ENCODE measurements around the gene FMN1.

The FMN1 gene

DNA sequence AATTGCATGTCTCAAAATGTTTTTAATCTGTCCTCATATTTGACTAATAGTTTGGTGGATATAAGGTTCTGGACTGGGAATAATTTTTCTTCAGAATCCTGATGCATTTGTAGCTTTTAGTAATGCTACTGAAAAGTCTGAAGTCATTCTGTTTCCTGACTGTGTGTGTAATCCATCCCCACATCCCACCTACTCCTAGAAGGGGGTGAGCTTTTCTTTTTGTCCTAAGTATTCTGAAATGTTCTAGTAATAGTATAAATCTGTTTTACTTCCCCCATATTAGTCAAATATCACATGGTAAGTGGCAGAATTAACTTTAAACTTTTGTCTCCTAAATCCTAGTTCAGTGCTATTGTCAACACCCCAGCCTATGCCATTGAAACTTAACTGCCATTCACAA lies 313.9 kb downstream of the FMN1 start:
- TF ChIP-seq, protein P1, sequence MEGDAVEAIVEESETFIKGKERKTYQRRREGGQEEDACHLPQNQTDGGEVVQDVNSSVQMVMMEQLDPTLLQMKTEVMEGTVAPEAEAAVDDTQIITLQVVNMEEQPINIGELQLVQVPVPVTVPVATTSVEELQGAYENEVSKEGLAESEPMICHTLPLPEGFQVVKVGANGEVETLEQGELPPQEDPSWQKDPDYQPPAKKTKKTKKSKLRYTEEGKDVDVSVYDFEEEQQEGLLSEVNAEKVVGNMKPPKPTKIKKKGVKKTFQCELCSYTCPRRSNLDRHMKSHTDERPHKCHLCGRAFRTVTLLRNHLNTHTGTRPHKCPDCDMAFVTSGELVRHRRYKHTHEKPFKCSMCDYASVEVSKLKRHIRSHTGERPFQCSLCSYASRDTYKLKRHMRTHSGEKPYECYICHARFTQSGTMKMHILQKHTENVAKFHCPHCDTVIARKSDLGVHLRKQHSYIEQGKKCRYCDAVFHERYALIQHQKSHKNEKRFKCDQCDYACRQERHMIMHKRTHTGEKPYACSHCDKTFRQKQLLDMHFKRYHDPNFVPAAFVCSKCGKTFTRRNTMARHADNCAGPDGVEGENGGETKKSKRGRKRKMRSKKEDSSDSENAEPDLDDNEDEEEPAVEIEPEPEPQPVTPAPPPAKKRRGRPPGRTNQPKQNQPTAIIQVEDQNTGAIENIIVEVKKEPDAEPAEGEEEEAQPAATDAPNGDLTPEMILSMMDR (IDR thresholded peaks at IDR 0.05), result no peak

DNA sequence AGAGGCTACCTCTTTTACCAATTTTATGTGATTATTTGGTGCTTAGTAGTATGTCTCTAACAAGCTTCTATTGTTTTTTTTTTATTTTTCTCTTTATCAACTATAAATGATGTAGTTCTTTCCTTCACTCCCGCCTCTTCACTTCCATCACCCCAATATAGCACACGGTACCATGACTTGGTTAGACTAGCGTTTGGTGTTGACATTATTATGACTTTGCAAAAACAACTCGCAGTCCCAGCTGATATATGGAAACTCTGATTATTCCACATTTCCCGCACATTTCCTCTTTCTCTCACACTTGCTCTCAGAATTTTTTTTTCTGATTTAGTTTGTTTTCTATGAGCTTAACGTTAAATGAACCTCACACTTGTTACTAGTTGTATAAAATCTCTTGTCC lies 314.5 kb downstream of the FMN1 start:
- TF ChIP-seq, protein P1 (IDR thresholded peaks at IDR 0.05), result no peak

DNA sequence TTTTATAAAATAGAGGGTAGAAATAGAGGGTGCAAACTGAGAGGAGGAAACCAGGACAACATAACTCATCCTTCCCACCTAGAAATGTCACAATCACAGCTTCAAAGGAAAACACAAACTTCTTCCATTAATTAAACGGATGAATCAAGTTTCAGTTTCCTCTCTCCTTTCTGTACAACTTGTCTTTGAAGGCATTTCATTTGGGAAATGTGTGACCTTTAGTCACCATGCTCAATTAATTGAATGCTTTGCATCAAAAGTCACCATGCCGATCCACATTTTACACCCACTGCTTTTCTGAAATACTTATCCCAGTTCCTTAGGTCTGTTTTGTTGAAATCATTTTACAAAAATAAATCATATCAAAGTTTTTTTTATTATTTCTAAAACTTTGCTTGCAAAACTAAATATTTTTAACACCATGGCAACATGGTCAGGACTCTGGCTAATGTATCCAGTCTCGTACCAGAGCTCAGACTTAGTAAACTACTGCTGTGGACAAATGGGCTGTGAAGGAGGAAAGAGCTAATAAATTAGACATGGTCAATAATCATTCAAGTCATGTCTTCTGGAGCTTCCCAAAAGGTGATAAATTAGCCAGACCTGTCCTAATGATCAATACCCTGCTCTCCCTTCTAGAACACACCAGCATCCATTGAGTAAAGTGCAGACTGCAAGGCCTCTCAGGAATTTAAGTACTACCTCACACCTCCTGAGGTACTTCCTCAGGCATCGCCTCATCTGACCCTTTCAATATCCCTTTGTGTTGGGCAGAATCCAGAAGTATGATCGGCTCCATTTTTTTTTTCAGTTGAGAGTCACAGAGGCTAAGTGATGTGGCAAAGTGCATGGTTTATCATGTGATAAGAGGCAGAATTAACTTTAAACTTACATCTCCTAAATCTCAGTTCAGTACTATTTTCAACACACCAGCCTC lies 315.4 kb downstream of the FMN1 start:
- TF ChIP-seq, protein P1 (IDR thresholded peaks at IDR 0.05), result no peak

DNA sequence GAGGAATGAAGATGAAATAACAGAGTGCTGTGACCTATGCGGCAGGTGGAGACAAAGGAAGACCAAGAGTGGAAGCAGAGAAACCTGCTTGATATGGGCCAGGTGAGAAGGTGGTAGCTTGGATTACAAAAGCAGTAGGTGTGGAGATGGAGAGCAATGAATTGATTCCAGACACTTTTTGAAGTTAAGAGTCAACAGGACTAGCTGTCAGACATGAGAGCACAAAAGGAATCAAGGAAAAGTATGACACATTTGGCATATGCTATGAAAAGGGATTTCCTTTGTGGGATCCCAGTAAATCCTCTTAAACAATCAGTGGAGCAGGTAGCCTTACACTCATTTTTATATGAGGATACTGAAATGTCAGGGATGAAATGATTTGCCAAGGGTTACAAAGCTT lies 316.2 kb downstream of the FMN1 start:
- TF ChIP-seq, protein P1 (IDR thresholded peaks at IDR 0.05), result no peak

DNA sequence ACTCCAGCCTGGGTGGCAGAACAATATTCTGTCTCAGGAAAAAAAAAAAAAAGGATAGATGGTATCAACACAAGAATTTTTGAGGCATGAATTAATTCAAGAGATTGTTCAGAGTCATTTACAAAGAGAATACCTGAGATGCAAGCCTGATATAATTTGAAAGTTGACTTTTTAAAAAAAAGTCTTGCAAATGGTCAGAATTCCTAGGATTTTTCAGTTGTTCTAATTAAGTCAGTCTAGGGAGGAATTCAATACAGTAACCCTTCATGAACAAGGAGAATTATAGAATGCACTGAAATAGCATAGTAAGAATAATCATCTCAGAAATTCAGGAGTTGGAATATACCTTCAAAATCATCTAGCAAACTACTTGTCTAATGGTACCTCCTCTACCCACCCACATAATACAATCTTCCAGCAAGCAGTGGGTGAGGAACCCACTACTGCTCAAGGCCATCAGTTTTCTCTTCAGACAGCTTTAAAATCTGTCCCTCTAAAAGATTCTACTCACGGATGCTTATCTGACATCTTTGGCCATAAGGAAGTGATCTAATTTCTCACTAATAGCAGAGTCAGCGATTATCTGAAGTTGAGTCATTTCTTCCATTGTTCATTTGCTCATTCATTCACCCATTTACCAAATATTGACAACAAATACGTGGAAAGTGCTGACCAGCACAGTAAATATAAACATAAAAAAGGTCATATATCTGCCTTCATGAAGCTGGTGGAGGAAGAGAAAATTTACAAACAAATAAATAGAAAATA lies 317.1 kb downstream of the FMN1 start:
- TF ChIP-seq, protein P1 (IDR thresholded peaks at IDR 0.05), result no peak

DNA sequence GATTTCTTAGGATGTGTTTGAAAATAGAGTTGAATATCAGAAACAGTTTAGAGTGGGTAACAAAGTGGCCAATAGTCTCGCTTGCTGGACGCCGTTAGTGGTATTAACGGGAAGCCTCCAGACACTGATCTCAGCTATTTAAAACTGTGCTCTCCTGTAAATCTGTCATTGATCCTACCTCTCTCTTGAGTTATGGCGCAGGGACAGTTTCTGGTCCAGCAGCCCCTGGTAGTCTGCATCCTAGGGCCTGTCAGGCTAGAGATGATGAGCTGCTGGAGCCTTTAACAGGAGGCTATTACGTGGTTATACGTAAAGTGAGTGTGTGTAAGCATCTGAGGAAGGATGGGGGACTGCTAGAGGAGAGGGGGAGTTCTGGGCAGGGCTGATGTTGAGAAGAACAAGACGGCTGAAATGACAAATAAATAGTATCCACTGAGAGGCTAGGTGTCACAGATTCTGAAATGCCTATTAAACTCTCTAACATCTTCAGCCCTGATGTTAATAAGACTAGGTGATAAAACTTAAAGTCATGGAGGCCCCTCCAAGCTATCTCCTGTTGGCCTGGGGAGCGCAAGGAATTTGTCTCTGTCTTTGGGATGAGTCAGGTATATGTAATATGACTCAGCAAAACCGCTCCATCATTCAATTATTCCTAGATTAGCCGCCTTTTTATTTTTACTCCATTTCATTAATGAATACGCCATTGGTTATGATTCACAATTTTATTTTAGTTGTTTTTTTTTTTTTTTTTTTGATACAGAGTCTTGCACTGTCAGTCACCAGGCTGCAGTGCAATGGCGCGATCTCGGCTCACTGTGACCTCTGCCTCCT lies 321.0 kb downstream of the FMN1 start:
- TF ChIP-seq, protein P1 (IDR thresholded peaks at IDR 0.05), result no peak
